GM12892 (cell line): Measurements from ENCODE around the gene RFT1.

Experiments used
- POLR2A ChIP-seq: IDR thresholded peaks from 2 replicates; pipeline ENCODE4 v1.6.1; 2011; ENCODE audit warnings: low read depth, low read length, control low read depth
- POLR2AphosphoS5 ChIP-seq: IDR thresholded peaks from 2 replicates; pipeline ENCODE4 v1.6.1; 2011; ENCODE audit warnings: low read depth, low read length, control low read depth
- TAF1 ChIP-seq: IDR thresholded peaks from 2 replicates; pipeline ENCODE4 v1.6.1; 2011; ENCODE audit warnings: low read depth, mild to moderate bottlenecking, control low read depth, low read length, borderline replicate concordance

DNA sequence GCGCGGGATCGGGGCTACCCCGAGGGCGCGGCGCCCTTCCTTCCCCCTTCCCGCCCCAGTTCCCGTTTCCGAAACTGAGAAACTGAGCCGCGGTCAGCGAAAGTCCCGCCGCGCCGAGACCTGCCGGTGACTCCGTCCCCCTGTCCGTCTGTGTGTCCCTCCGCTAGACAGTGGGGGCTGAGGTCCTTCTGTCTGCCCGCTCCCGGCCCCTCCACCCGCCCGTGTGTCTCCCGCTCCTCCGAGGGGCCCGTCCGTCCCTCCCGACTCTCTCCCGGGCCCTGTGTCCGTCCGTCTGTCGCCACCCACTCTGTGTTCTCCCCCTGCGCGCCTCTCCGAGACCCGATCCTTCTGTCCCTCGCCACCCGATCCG is 31.2 kb upstream of the RFT1 start:
- no peak for TF ChIP-seq POLR2AphosphoS5
- no peak for TF ChIP-seq POLR2A
- TF ChIP-seq TAF1: no peak
